ENCODE results near the gene ERI3.

- TF ChIP-seq POLR2A (IDR thresholded peaks at IDR 0.05) (no peak), CTCF (IDR thresholded peaks at IDR 0.05) (no peak)
Measured at GRCh38 chr1:44233593-44233992, 121.5 kb downstream of the ERI3 start.
